Panc1 (cell line): Measurements from ENCODE around the gene UIMC1. TPM values are rescaled to one million over a fixed set of nuclear protein-coding genes. Genes with fewer than 3 reads are reported as not detected.

Experiments
- ATAC-seq: fragments of 200-7000 bp; cut with Tn5 transposase; 2 replicates; pipeline ENCODE4 v1.9.1; 2020; ENCODE audit warnings: mild to moderate bottlenecking, moderate library complexity
- BruUV-seq: library from RNA; stranded (reverse); fragments of 400-500 nt; replicated peaks from 2 replicates; lab custom pipeline; 2021; lab: Mats Ljungman, UMichigan
- CTCF ChIA-PET: fragments of 300-600 bp; sonication (Branson Sonifier 250); formaldehyde crosslinking; loops from one replicate; lab custom pipeline; 2022; ENCODE audit warnings: antibody characterized with exemption; lab: Charles Lee
- POLR2A ChIA-PET: fragments of 300-600 bp; sonication (Branson Sonifier 250); formaldehyde crosslinking; loops from one replicate; lab custom pipeline; 2022; ENCODE audit warnings: antibody characterized with exemption; lab: Charles Lee
- DNase-seq: peaks from one replicate; pipeline ENCODE4 v3.0.0-alpha.2; 2010; ENCODE audit warnings: low read depth, low spot score
- H3K27ac ChIP-seq: 2 replicates; pipeline ENCODE4 v1.5.1; 2011; ENCODE audit warnings: mild to moderate bottlenecking, low read length, inconsistent platforms
- H3K27me3 ChIP-seq: fragments of 200-500 bp; sonication (Bioruptor generic); 2 replicates; pipeline ENCODE4 v1.6.0; 2014; ENCODE audit warnings: low read length, inconsistent platforms; ENCODE audit not compliant: control insufficient read depth, insufficient read depth
- H3K36me3 ChIP-seq: fragments of 200-500 bp; sonication (Bioruptor generic); 2 replicates; pipeline ENCODE4 v1.5.1; 2014; ENCODE audit warnings: inconsistent platforms, mild to moderate bottlenecking, low read length, moderate library complexity; ENCODE audit not compliant: control insufficient read depth, insufficient read depth
- H3K4me1 ChIP-seq: 2 replicates; pipeline ENCODE4 v1.5.1; 2011; ENCODE audit warnings: inconsistent platforms, mild to moderate bottlenecking, low read length, moderate library complexity; ENCODE audit not compliant: control insufficient read depth, insufficient read depth
- H3K4me3 ChIP-seq, 2 experiments: 2 replicates each; pipeline ENCODE4 v1.5.1; 2011 to 2012; ENCODE audit warnings: low read depth in 2 of 2, low read length in 2 of 2, mild to moderate bottlenecking in 2 of 2, inconsistent platforms in 1 of 2, moderate library complexity in 1 of 2
- H3K9me3 ChIP-seq: fragments of 200-500 bp; sonication (Bioruptor generic); 2 replicates; pipeline ENCODE4 v1.5.1; 2014; ENCODE audit warnings: low read depth, mild to moderate bottlenecking, inconsistent platforms, low read length, moderate library complexity; ENCODE audit not compliant: control insufficient read depth, insufficient read depth
- POLR2AphosphoS5 ChIP-seq: IDR thresholded peaks from 2 replicates; pipeline ENCODE4 v1.6.1; 2012; ENCODE audit warnings: mild to moderate bottlenecking, low read depth, low read length, moderate library complexity
- SIN3A ChIP-seq: IDR thresholded peaks from 2 replicates; pipeline ENCODE4 v1.6.1; 2012; ENCODE audit warnings: low read depth, mild to moderate bottlenecking, low read length, moderate library complexity, borderline replicate concordance; ENCODE audit not compliant: insufficient read depth
- TCF7L2 ChIP-seq: IDR thresholded peaks from 2 replicates; pipeline ENCODE4 v1.6.1; 2011; ENCODE audit warnings: mild to moderate bottlenecking, low read depth, low read length, inconsistent platforms
- in situ Hi-C: cut with HindIII; loops from 2 replicates; pipeline ENCODE4 v1.10.0; 2016; ENCODE audit warnings: low sequenced_read_pairs, low pct_unique_long_range_greater_than_20kb
- intact Hi-C: fragments of 100-400 bp; cut with micrococcal nuclease; formaldehyde crosslinking; loops from one replicate; pipeline ENCODE4 v1.10.0; 2022; ENCODE audit not compliant: unreplicated experiment
- total RNA-seq: library from RNA; stranded (reverse); gene quantifications from one replicate; pipeline ENCODE4 v1.2.1, GENCODE V29; 2021; ENCODE audit not compliant: unreplicated experiment
- TF ChIP-seq, protein P1 (sequence below), 2 experiments: IDR thresholded peaks; 2 replicates each; pipeline ENCODE4 v1.6.1; 2011 to 2012; ENCODE audit warnings: low read depth in 2 of 2, control low read depth in 1 of 2, low read length in 1 of 2, mild to moderate bottlenecking in 1 of 2, moderate library complexity in 1 of 2; ENCODE audit not compliant: insufficient read depth in 1 of 2
- TF ChIP-seq, protein P2 (sequence below): fragments of 450-650 bp; IDR thresholded peaks from 2 replicates; pipeline ENCODE4 v1.5.1; 2017; ENCODE audit warnings: mild to moderate bottlenecking

Gene UIMC1
- total RNA-seq, 1 experiment from 2014 or later, result 37.1 TPM

DNA sequence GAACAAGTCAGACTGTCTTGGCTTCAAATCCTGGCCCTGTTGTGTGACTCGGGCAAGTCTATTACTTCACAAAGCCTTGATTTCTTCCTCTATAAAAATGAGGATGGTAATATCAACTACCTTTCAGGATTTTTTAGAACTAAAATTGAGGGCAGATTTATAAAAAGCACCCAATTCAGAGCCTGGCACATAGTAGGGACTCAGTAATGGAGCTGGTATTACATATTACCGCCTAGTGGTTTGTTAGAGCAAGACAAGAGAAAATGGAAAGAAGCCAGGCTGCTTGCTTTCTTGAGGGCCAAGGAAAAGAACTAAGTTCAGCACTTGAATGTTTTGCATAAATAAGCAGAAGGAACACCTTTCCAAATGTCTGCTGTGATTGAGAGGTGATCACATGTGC lies 35.4 kb upstream of the UIMC1 start:
- no TSS peak for BruUV-seq
- ChIA-PET POLR2A (no interaction called here), CTCF (interaction anchor here (0.6 kb wide), 2 partner anchors 10 to 56 kb away, joined by 5 to 6 read pairs; no protein-coding TSS in a partner anchor)
- Histone ChIP-seq H3K27ac (no peak overlapping the region), H3K9me3 (no peaks in the 10 kb centered on the region), H3K4me3 (no peak overlapping the region), H3K4me1 (no peaks in the 10 kb centered on the region), H3K36me3 (peaks cover 2% of the 10 kb centered on the region), H3K27me3 (no peaks in the 10 kb centered on the region)
- TF ChIP-seq POLR2AphosphoS5 (no peak), TCF7L2 (no peak), SIN3A (no peak)
- TF ChIP-seq, protein P1, sequence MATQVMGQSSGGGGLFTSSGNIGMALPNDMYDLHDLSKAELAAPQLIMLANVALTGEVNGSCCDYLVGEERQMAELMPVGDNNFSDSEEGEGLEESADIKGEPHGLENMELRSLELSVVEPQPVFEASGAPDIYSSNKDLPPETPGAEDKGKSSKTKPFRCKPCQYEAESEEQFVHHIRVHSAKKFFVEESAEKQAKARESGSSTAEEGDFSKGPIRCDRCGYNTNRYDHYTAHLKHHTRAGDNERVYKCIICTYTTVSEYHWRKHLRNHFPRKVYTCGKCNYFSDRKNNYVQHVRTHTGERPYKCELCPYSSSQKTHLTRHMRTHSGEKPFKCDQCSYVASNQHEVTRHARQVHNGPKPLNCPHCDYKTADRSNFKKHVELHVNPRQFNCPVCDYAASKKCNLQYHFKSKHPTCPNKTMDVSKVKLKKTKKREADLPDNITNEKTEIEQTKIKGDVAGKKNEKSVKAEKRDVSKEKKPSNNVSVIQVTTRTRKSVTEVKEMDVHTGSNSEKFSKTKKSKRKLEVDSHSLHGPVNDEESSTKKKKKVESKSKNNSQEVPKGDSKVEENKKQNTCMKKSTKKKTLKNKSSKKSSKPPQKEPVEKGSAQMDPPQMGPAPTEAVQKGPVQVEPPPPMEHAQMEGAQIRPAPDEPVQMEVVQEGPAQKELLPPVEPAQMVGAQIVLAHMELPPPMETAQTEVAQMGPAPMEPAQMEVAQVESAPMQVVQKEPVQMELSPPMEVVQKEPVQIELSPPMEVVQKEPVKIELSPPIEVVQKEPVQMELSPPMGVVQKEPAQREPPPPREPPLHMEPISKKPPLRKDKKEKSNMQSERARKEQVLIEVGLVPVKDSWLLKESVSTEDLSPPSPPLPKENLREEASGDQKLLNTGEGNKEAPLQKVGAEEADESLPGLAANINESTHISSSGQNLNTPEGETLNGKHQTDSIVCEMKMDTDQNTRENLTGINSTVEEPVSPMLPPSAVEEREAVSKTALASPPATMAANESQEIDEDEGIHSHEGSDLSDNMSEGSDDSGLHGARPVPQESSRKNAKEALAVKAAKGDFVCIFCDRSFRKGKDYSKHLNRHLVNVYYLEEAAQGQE (IDR thresholded peaks at IDR 0.05; ENCODE audit: insufficient read depth in 1 of 2, low read depth in 2 of 2, low read length in 1 of 2), result no peak
- TF ChIP-seq, protein P2, sequence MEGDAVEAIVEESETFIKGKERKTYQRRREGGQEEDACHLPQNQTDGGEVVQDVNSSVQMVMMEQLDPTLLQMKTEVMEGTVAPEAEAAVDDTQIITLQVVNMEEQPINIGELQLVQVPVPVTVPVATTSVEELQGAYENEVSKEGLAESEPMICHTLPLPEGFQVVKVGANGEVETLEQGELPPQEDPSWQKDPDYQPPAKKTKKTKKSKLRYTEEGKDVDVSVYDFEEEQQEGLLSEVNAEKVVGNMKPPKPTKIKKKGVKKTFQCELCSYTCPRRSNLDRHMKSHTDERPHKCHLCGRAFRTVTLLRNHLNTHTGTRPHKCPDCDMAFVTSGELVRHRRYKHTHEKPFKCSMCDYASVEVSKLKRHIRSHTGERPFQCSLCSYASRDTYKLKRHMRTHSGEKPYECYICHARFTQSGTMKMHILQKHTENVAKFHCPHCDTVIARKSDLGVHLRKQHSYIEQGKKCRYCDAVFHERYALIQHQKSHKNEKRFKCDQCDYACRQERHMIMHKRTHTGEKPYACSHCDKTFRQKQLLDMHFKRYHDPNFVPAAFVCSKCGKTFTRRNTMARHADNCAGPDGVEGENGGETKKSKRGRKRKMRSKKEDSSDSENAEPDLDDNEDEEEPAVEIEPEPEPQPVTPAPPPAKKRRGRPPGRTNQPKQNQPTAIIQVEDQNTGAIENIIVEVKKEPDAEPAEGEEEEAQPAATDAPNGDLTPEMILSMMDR, result no peak
- in situ Hi-C loops, result no loop called here
- intact Hi-C loops, result no loop called here
- ATAC-seq, result no peak
- DNase-seq, result no peak

DNA sequence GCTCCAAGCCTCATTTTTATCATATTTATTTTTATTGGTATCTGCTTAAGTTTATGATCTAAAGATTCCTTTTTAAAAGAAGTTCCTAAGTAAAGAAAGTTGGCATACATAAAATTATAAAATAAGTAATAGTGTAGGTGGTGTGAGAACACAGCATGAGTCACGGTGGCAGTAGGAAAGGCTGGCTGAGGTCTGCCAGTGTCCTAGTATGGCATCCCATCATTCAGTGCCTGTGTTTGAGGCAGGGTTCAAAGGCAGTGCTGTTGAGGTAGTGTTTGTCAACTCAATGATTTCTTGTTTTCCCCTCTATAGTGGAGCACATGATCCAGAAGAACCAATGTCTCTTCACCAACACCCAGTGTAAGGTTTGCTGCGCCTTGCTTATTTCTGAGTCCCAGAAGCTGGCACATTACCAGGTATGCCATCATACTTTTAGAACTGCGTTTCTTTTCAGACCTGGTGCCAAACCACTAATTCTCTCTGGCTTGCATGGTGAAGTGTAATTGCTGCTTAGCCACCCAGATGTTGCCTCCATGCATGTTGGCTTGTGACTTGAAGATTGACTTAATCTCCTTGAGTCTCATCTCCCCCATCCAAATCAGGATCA lies 34.3 kb upstream of the UIMC1 start:
- in situ Hi-C loops (no loop called here), intact Hi-C loops (no loop called here)
- ChIA-PET CTCF (interaction anchor here (0.6 kb wide), 1 partner anchor 9 kb away, joined by 6 read pairs; no protein-coding TSS in a partner anchor), POLR2A (no interaction called here)
- BruUV-seq, result no TSS peak
- H3K9me3 ChIP-seq, result no peaks in the 10 kb centered on the region
- TF ChIP-seq, protein P1 (IDR thresholded peaks at IDR 0.05; ENCODE audit: insufficient read depth in 1 of 2, low read depth in 2 of 2, low read length in 1 of 2), result no peak
- no peaks in the 10 kb centered on the region for H3K27me3 ChIP-seq
- no peak overlapping the region for H3K27ac ChIP-seq
- DNase-seq (no peak), ATAC-seq (no peak)
- H3K4me1 ChIP-seq, result no peaks in the 10 kb centered on the region
- H3K4me3 ChIP-seq, result no peak overlapping the region
- peaks cover 2% of the 10 kb centered on the region; the same call in 1 of the 2 replicates for H3K36me3 ChIP-seq
